Left ventricle myocardium inferior (tissue), 1 donor: ENCODE results near the gene MBD3L2B. TPM values are rescaled to one million over a fixed set of nuclear protein-coding genes. Genes with fewer than 3 reads are reported as not detected.
"Not testable (repeated sequence)": the region's sequence is repeated elsewhere in the genome, so short reads cannot be mapped to it uniquely, and the experiment has no call there.

Source experiments
- DNase-seq: peaks from one replicate; pipeline ENCODE4 v3.0.0-alpha.2; 2020
- H3K27ac ChIP-seq: fragments of 200-600 bp; replicated peaks from 2 replicates; pipeline ENCODE4 v1.8.0; 2021
- H3K27me3 ChIP-seq: fragments of 200-600 bp; 2 replicates; pipeline ENCODE4 v1.8.0; 2021; ENCODE audit warnings: low read depth
- H3K36me3 ChIP-seq: fragments of 200-600 bp; 2 replicates; pipeline ENCODE4 v1.8.0; 2021
- H3K4me1 ChIP-seq: fragments of 200-600 bp; 2 replicates; pipeline ENCODE4 v1.8.0; 2021
- H3K4me3 ChIP-seq: fragments of 200-600 bp; 2 replicates; pipeline ENCODE4 v1.8.0; 2021; ENCODE audit warnings: mild to moderate bottlenecking, moderate library complexity
- H3K9me3 ChIP-seq: fragments of 200-600 bp; replicated peaks from 2 replicates; pipeline ENCODE4 v1.8.0; 2021
- intact Hi-C: fragments of 100-400 bp; cut with micrococcal nuclease; formaldehyde crosslinking; loops from one replicate; pipeline ENCODE4 v1.11.0; 2022
- long read RNA-seq: library from polyadenylated mRNA; unstranded; transcript quantifications from one replicate; pipeline ENCODE4 v2.0.0, GENCODE V29; 2021
- total RNA-seq: library from RNA; stranded (reverse); fragmentation: NEBNext Ultra II Directional; extraction: Animal tissue kit (Norgen Biotek cat#: 25700); gene quantifications from one replicate; pipeline ENCODE4 v1.2.1, GENCODE V29; 2021
- TF ChIP-seq, protein P1 (sequence below): fragments of 200-600 bp; IDR thresholded peaks from 2 replicates; pipeline ENCODE4 v1.8.0; 2021; ENCODE audit warnings: antibody characterized with exemption, mild to moderate bottlenecking, borderline replicate concordance
- donor health status: DM: no; HTN: yes; CAD: no; lungs with severe emphysema.

Gene MBD3L2B
- total RNA-seq = not detected
- long read RNA-seq = 0 reads

DNA sequence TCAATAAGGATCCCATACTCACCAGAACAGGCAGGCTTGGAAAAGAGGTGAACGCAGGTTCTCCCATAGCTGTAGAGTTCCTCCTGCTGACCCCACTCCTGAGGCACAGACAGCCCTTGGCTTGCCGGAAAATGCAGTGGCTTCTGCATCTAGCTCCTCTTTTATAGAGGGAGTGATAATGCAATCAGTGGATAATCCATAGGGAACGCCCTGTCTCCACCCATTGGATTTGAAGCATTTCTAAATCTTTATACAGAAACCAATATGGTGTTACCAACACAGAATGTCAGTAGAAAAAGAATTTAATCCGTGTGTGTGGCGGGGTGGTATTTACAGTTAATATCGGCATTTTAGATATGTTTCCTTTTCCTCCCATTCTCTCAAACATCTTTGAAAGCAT lies at the start of gene MBD3L2B:
Gene MBD3L2B (minus strand): TSS at position 101 of the 400 bp plus-strand sequence. CDS start 34 bp downstream, at position 67.
- H3K27ac ChIP-seq, DNase-seq, H3K4me3 ChIP-seq, H3K9me3 ChIP-seq, H3K36me3 ChIP-seq, intact Hi-C loops, H3K4me1 ChIP-seq: not testable (repeated sequence)
- peaks cover 26% of the 10 kb centered on the region for H3K27me3 ChIP-seq

- TF ChIP-seq, protein P1, sequence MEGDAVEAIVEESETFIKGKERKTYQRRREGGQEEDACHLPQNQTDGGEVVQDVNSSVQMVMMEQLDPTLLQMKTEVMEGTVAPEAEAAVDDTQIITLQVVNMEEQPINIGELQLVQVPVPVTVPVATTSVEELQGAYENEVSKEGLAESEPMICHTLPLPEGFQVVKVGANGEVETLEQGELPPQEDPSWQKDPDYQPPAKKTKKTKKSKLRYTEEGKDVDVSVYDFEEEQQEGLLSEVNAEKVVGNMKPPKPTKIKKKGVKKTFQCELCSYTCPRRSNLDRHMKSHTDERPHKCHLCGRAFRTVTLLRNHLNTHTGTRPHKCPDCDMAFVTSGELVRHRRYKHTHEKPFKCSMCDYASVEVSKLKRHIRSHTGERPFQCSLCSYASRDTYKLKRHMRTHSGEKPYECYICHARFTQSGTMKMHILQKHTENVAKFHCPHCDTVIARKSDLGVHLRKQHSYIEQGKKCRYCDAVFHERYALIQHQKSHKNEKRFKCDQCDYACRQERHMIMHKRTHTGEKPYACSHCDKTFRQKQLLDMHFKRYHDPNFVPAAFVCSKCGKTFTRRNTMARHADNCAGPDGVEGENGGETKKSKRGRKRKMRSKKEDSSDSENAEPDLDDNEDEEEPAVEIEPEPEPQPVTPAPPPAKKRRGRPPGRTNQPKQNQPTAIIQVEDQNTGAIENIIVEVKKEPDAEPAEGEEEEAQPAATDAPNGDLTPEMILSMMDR = no peak
- no peak for DNase-seq
- no peaks in the 10 kb centered on the region for H3K27me3 ChIP-seq
- H3K4me1 ChIP-seq = peaks cover 16% of the 10 kb centered on the region
- H3K36me3 ChIP-seq = peaks cover 43% of the 10 kb centered on the region
- H3K9me3 ChIP-seq = peaks cover 7% of the 10 kb centered on the region
- H3K4me3 ChIP-seq = peak overlapping the region; percentile 96
- intact Hi-C loops = no loop called here
- peak overlapping the region; percentile 92 for H3K27ac ChIP-seq
These were observed 48.6 kb upstream of the MBD3L2B start for GRCh38 chr19:7069904-7070226.

- Histone ChIP-seq H3K27me3 (no peaks in the 10 kb centered on the region), H3K4me3 (peak within 1 kb of the TSS; percentile 96), H3K9me3 (peaks cover 7% of the 10 kb centered on the region), H3K27ac (peak within 1 kb of the TSS; percentile 92), H3K36me3 (peaks cover 38% of the 10 kb centered on the region), H3K4me1 (peaks cover 16% of the 10 kb centered on the region)
- DNase-seq = peak; percentile 99
- intact Hi-C loops = no loop called here
- TF ChIP-seq, protein P1 = no peak
These were observed 48.0 kb upstream of the MBD3L2B start, which contains the start of gene ZNF557 for GRCh38 chr19:7069042-7069903. Gene ZNF557 (plus strand): TSS chr19:7069703. CDS start chr19:7075075, 5,372 bp downstream.

DNA sequence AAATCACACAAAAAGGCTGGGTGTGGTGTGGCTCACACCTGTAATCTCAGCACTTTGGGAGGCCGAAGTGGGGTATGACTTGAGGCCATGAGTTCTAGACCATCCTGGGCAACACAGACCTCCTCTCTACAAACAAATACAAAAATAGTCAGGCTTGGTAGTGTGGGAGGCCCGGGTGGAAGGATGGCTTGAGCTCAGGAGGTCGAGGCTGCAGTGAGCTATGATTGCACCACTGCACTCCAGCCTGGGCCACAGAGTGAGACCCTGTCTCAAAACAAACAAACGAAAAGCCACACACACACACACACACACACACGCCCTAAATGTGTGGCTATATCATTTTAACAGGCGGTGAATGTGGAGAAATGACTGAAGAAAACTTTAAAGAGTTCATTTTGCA lies 47.4 kb upstream of the MBD3L2B start:
- TF ChIP-seq, protein P1 = no peak
- Histone ChIP-seq H3K36me3 (peaks cover 31% of the 10 kb centered on the region), H3K27me3 (no peaks in the 10 kb centered on the region), H3K27ac (peak overlapping the region; percentile 92), H3K4me1 (peaks cover 16% of the 10 kb centered on the region), H3K4me3 (peak overlapping the region; percentile 96), H3K9me3 (peaks cover 7% of the 10 kb centered on the region)
- no peak for DNase-seq
- intact Hi-C loops = no loop called here

- H3K4me3 ChIP-seq = no peak overlapping the region
- TF ChIP-seq, protein P1 = no peak
- H3K27me3 ChIP-seq = no peaks in the 10 kb centered on the region
- no peak overlapping the region for H3K27ac ChIP-seq
- peaks cover 7% of the 10 kb centered on the region for H3K9me3 ChIP-seq
- no peak for DNase-seq
- H3K36me3 ChIP-seq = peaks cover 22% of the 10 kb centered on the region
- intact Hi-C loops = no loop called here
- peaks cover 16% of the 10 kb centered on the region for H3K4me1 ChIP-seq
These were observed 46.5 kb upstream of the MBD3L2B start for GRCh38 chr19:7067716-7068115.

GRCh38 chr19:7067122-7067521 lies 45.9 kb upstream of the MBD3L2B start:
- DNase-seq, H3K9me3 ChIP-seq: not testable (repeated sequence)

More at GRCh38 chr19:7067122-7067521, 45.9 kb upstream of the MBD3L2B start:
- H3K4me3 ChIP-seq, intact Hi-C loops, H3K27ac ChIP-seq, H3K27me3 ChIP-seq: not testable (repeated sequence)
- H3K36me3 ChIP-seq = peaks cover 16% of the 10 kb centered on the region
- H3K4me1 ChIP-seq = peaks cover 16% of the 10 kb centered on the region
- TF ChIP-seq, protein P1 = peak; percentile 40
